Adipocyte (in vitro differentiated cells): ENCODE results near the gene CLEC16A.
A peak's percentile ranks its signal among the peaks of the same experiment; 100 is the strongest.

Source experiments
- DNase-seq: peaks from one replicate; pipeline ENCODE4 v3.0.0-alpha.2; 2015; ENCODE audit warnings: low read depth
- H3K27me3 ChIP-seq: replicated peaks from 2 replicates; pipeline ENCODE4 v1.7.0; 2013; ENCODE audit warnings: mild to moderate bottlenecking, low read length, moderate library complexity; ENCODE audit not compliant: control insufficient read depth, insufficient read depth
- H3K36me3 ChIP-seq: 2 replicates; pipeline ENCODE4 v1.7.0; 2013; ENCODE audit warnings: low read length, mild to moderate bottlenecking, moderate library complexity; ENCODE audit not compliant: control insufficient read depth, insufficient read depth, severe bottlenecking
- H3K4me1 ChIP-seq: 2 replicates; pipeline ENCODE4 v1.7.0; 2013; ENCODE audit warnings: mild to moderate bottlenecking, low read length, moderate library complexity; ENCODE audit not compliant: control insufficient read depth, insufficient read depth
- H3K4me3 ChIP-seq: 2 replicates; pipeline ENCODE4 v1.7.0; 2013; ENCODE audit warnings: mild to moderate bottlenecking, low read length, moderate library complexity
- H3K9ac ChIP-seq: 2 replicates; pipeline ENCODE4 v1.7.0; 2013; ENCODE audit warnings: mild to moderate bottlenecking, low read length, moderate library complexity
- H3K9me3 ChIP-seq: 2 replicates; pipeline ENCODE4 v1.7.0; 2013; ENCODE audit warnings: mild to moderate bottlenecking, low read length, moderate library complexity; ENCODE audit not compliant: control insufficient read depth

CLEC16A gene

GRCh38 chr16:11093572-11094074 lies 149.3 kb downstream of the CLEC16A start:
- DNase-seq, result no peak
- Histone ChIP-seq H3K9me3 (no peaks in the 10 kb centered on the region), H3K4me3 (no peak overlapping the region), H3K9ac (no peak overlapping the region), H3K36me3 (peaks cover 6% of the 10 kb centered on the region), H3K27me3 (no peaks in the 10 kb centered on the region), H3K4me1 (no peaks in the 10 kb centered on the region)

- Histone ChIP-seq H3K9me3 (no peaks in the 10 kb centered on the region), H3K36me3 (peaks cover 6% of the 10 kb centered on the region), H3K9ac (no peak overlapping the region), H3K27me3 (no peaks in the 10 kb centered on the region), H3K4me3 (no peak overlapping the region), H3K4me1 (no peaks in the 10 kb centered on the region)
- DNase-seq, result no peak
These were observed 149.9 kb downstream of the CLEC16A start for GRCh38 chr16:11094075-11094856.

GRCh38 chr16:11094857-11095565 lies 150.6 kb downstream of the CLEC16A start:
- no peaks in the 10 kb centered on the region for H3K9me3 ChIP-seq
- no peaks in the 10 kb centered on the region for H3K27me3 ChIP-seq
- DNase-seq, result no peak
- no peak overlapping the region for H3K4me3 ChIP-seq
- H3K4me1 ChIP-seq, result peaks cover 5% of the 10 kb centered on the region
- H3K36me3 ChIP-seq, result peaks cover 6% of the 10 kb centered on the region
- no peak overlapping the region for H3K9ac ChIP-seq

- no peaks in the 10 kb centered on the region for H3K9me3 ChIP-seq
- peaks cover 6% of the 10 kb centered on the region for H3K36me3 ChIP-seq
- no peak overlapping the region for H3K4me3 ChIP-seq
- H3K4me1 ChIP-seq, result peaks cover 14% of the 10 kb centered on the region
- no peak overlapping the region for H3K9ac ChIP-seq
- no peaks in the 10 kb centered on the region for H3K27me3 ChIP-seq
- DNase-seq, result no peak
These were observed 151.6 kb downstream of the CLEC16A start for GRCh38 chr16:11095935-11096334.

DNA sequence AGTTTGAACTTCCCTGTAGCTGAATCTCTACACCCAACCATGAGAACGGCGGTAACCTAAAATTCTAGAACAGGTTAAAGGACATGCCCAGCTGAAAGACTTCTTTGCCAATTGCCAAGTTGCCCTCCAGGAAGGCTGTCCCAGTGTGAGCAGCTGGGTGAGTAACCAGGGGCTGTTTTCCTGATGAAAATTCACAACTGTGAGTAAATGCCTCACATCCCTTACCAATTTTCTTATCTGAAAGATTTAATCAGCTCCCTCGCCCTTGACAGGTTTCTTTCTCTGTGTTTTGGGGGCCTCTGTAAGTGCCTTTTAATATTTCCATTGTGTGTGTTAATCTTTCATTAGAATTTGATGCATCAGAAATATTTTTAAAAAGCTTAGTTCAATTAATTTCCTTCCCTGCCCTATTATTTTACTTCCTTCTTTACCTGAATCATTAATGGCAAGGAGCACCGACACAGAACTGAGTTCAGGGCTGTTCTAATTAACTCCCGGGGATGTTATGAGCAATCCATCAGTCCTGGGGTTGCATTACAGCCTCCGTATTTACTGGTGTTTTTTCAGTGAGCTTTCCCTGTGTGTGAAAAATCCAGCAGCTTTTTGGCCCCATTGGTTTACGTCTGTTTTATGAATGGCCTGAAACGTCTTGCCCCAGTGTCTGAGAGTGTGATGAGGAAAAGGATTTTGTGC lies 152.9 kb downstream of the CLEC16A start:
- peaks cover 3% of the 10 kb centered on the region for H3K36me3 ChIP-seq
- H3K4me1 ChIP-seq, result peaks cover 26% of the 10 kb centered on the region
- no peak overlapping the region for H3K4me3 ChIP-seq
- no peak overlapping the region for H3K9ac ChIP-seq
- DNase-seq, result no peak
- no peaks in the 10 kb centered on the region for H3K27me3 ChIP-seq
- H3K9me3 ChIP-seq, result no peaks in the 10 kb centered on the region

- H3K9me3 ChIP-seq, result no peaks in the 10 kb centered on the region
- H3K4me1 ChIP-seq, result peaks cover 32% of the 10 kb centered on the region
These were observed 153.4 kb downstream of the CLEC16A start for GRCh38 chr16:11097787-11098167.

GRCh38 chr16:11098601-11099390 lies 154.4 kb downstream of the CLEC16A start:
- Histone ChIP-seq H3K9me3 (no peaks in the 10 kb centered on the region), H3K27me3 (no peaks in the 10 kb centered on the region), H3K4me1 (peaks cover 32% of the 10 kb centered on the region), H3K36me3 (no peaks in the 10 kb centered on the region), H3K9ac (no peak overlapping the region), H3K4me3 (no peak overlapping the region)
- no peak for DNase-seq

More at GRCh38 chr16:11097787-11098167, 153.4 kb downstream of the CLEC16A start:
- Histone ChIP-seq H3K9ac (no peak overlapping the region), H3K4me3 (no peak overlapping the region), H3K27me3 (no peaks in the 10 kb centered on the region), H3K36me3 (no peaks in the 10 kb centered on the region)
- DNase-seq, result no peak

DNA sequence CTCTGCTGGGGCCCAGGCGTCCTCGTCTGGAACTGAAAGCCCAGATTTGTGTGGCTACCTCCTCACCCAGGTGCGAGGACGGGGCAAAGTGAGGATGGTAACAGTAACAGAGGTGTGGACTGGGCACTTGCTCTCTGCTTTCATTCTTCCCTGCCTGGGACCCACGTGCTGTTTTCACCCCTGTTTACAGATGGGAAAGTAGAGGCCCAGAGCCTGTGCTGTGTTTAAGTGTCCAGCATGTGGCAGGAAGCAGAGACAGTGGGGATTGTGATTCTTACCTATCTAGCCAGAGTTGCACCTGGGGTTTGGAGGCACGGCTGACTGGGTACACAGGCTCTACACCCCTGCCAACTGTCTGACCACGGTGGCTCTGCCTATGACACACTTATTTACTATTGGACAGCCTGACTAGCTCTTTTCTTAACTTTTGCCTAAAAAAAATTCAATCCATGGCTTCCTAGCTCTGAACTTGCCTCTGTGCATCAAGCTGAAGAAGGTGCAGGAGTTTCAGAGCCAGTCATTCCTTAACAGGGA lies 155.4 kb downstream of the CLEC16A start:
- H3K4me1 ChIP-seq, result peaks cover 38% of the 10 kb centered on the region
- no peak for DNase-seq
- H3K9ac ChIP-seq, result no peak overlapping the region
- H3K9me3 ChIP-seq, result no peaks in the 10 kb centered on the region
- no peaks in the 10 kb centered on the region for H3K36me3 ChIP-seq
- no peaks in the 10 kb centered on the region for H3K27me3 ChIP-seq
- no peak overlapping the region for H3K4me3 ChIP-seq

- Histone ChIP-seq H3K9ac (no peak overlapping the region), H3K9me3 (no peaks in the 10 kb centered on the region), H3K4me1 (peaks cover 43% of the 10 kb centered on the region), H3K27me3 (no peaks in the 10 kb centered on the region), H3K36me3 (no peaks in the 10 kb centered on the region), H3K4me3 (no peak overlapping the region)
- DNase-seq, result peak; percentile 59
These were observed 155.9 kb downstream of the CLEC16A start for GRCh38 chr16:11100239-11100750.

DNA sequence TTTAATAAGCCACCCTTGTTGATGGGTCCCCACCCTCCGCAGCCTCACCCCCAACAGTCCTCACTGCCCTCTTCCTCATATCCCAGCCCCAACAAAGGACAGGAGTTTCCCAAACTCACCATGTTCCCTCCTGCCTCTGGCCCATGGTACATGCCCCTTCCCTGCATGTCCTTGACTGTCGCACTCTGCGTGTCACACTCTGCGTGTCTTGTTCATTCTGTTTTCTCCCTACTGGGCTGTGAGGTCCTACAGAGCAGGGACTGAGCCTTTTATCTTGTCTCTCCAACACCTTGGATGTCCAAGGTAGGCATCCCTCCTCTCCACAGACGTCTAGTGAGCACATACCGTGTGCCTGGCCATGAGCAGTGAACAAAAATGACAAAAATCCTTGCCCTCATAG lies 156.9 kb downstream of the CLEC16A start:
- Histone ChIP-seq H3K27me3 (no peaks in the 10 kb centered on the region), H3K4me1 (peaks cover 48% of the 10 kb centered on the region), H3K9me3 (no peaks in the 10 kb centered on the region), H3K36me3 (no peaks in the 10 kb centered on the region), H3K9ac (no peak overlapping the region), H3K4me3 (no peak overlapping the region)
- DNase-seq, result no peak
